ENCODE data around the gene SHOX. TPM values are rescaled to one million over a fixed set of nuclear protein-coding genes. Genes with fewer than 3 reads are reported as not detected.

Gene SHOX
- polyA plus RNA-seq, 1 of the 3 experiments (the other 2 are of a cell fraction), result not detected

GRCh38 chrX:641671-642435 lies 11.3 kb downstream of the SHOX start:
- no peaks in the 10 kb centered on the region for H3K79me2 ChIP-seq (ENCODE audit: insufficient read depth)
- no peaks in the 10 kb centered on the region for H3K9me3 ChIP-seq
- ChIA-PET POLR2A (no interaction called here), CTCF (no interaction called here)
- TF ChIP-seq GATA2 (CRISPR knock-in tag; IDR thresholded peaks at IDR 0.05), result no peak
- TF ChIP-seq RFX5 (IDR thresholded peaks at IDR 0.05; ENCODE audit: low read length), result no peak
- no peak for TF ChIP-seq YY1 (IDR thresholded peaks at IDR 0.05; ENCODE audit: low read depth)
- TF ChIP-seq ELF1 (IDR thresholded peaks at IDR 0.05), result no peak
- TF ChIP-seq MEF2A (IDR thresholded peaks at IDR 0.05; ENCODE audit: borderline replicate concordance, low read depth), result no peak
- WGBS (ENCODE audit: low lambda C conversion rate), result 30% methylated on average over 20 of the region's 37 CpGs
- no peak overlapping the region for H3K9ac ChIP-seq
- no peak overlapping the region for H3K4me2 ChIP-seq
- H3F3A ChIP-seq (replicated peaks; ENCODE audit: insufficient read depth), result no peaks in the 10 kb centered on the region
- H4K20me1 ChIP-seq (ENCODE audit: insufficient read depth), result no peaks in the 10 kb centered on the region
- no peak for DNase-seq
- no peak overlapping the region for H2AFZ ChIP-seq (ENCODE audit: low read depth)
- no peaks in the 10 kb centered on the region for H3K4me1 ChIP-seq (ENCODE audit: control insufficient read depth in 1 of 2, insufficient read depth in 2 of 2, low read depth in 1 of 2, low read length in 1 of 2)
- H3K27ac ChIP-seq (ENCODE audit: low read depth in 2 of 2, low read length in 1 of 2), result no peak overlapping the region
- H3K9me2 ChIP-seq, result no peaks in the 10 kb centered on the region
- no peak overlapping the region for H3K4me3 ChIP-seq (ENCODE audit: low read depth in 2 of 2, low read length in 1 of 2)
- no peaks in the 10 kb centered on the region for H3K36me3 ChIP-seq (replicated peaks in 1 of 2; ENCODE audit: control insufficient read depth in 1 of 2, insufficient read depth in 2 of 2, low read length in 1 of 2)
- peaks cover 54% of the 10 kb centered on the region for H3K27me3 ChIP-seq (ENCODE audit: insufficient read depth)

DNA sequence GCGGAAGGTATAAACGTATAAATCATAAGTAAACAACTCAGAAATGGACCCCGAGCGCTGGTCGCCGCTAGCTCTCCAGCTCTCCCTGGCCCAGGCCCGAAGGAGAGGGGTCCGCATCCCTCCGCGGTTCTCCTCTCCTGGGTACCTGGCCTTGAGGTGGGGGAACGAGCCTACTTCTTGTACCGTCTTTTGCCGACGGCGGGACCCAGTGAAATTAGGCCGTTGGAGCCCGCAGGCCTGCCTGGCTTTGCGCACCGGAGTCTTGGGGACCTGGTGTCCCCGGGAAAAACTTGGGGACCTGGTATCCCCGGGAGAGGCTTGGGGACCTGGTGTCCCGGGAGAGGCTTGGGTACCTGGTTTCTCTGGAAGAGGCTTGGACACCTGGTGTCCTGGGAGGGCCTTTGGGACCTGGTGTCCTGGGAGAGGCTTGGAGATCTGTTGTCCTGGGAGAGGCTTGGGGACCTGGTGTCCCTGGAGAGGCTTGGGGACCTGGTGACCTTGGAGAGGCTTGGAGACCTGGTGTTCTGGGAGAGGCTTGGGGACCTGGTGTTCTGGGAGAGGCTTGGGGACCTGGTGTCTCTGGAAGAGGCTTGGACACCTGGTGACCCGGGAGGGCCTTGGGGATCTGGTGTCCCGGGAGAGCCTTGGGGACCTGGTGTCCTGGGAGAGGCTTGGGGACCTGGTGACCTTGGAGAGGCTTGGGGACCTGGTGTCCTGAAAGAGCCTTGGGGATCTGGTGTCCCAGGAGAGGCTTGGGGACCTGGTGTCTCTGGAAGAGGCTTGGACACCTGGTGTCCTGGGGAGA lies 12.0 kb downstream of the SHOX start:
- Histone ChIP-seq H2AFZ (ENCODE audit: low read depth) (no peak overlapping the region), H3K79me2 (ENCODE audit: insufficient read depth) (no peaks in the 10 kb centered on the region), H3K4me1 (ENCODE audit: control insufficient read depth in 1 of 2, insufficient read depth in 2 of 2, low read depth in 1 of 2, low read length in 1 of 2) (no peaks in the 10 kb centered on the region), H3F3A (replicated peaks; ENCODE audit: insufficient read depth) (no peaks in the 10 kb centered on the region), H3K4me3 (ENCODE audit: low read depth in 2 of 2, low read length in 1 of 2) (no peak overlapping the region), H3K9ac (no peak overlapping the region), H3K27me3 (ENCODE audit: insufficient read depth) (peaks cover 46% of the 10 kb centered on the region), H3K4me2 (no peak overlapping the region), H3K36me3 (replicated peaks in 1 of 2; ENCODE audit: control insufficient read depth in 1 of 2, insufficient read depth in 2 of 2, low read length in 1 of 2) (no peaks in the 10 kb centered on the region), H4K20me1 (ENCODE audit: insufficient read depth) (no peaks in the 10 kb centered on the region), H3K9me2 (no peaks in the 10 kb centered on the region), H3K9me3 (no peaks in the 10 kb centered on the region), H3K27ac (ENCODE audit: low read depth in 2 of 2, low read length in 1 of 2) (no peak overlapping the region)
- DNase-seq, result no peak
- POLR2A ChIA-PET, result no interaction called here
- TF ChIP-seq TCF12 (IDR thresholded peaks at IDR 0.05) (no peak), GATA2 (CRISPR knock-in tag; IDR thresholded peaks at IDR 0.05) (no peak), SIN3A (IDR thresholded peaks at IDR 0.05; ENCODE audit: borderline replicate concordance, low read depth, low read length) (no peak), TEAD4 (IDR thresholded peaks at IDR 0.05; ENCODE audit: borderline replicate concordance, insufficient read depth) (no peak), EP300 (IDR thresholded peaks at IDR 0.05; ENCODE audit: borderline replicate concordance in 1 of 2, low read depth in 1 of 2, low read length in 1 of 2) (no peak), SMC3 (IDR thresholded peaks at IDR 0.05; ENCODE audit: low read depth, low read length) (no peak), RCOR1 (IDR thresholded peaks at IDR 0.05; ENCODE audit: low read length) (no peak), NRF1 (IDR thresholded peaks at IDR 0.05; ENCODE audit: low read depth, low read length) (no peak), CHD2 (IDR thresholded peaks at IDR 0.05; ENCODE audit: low read length, partially characterized antibody) (no peak), RAD21 (IDR thresholded peaks at IDR 0.05; ENCODE audit: low read length) (no peak), MEF2A (IDR thresholded peaks at IDR 0.05; ENCODE audit: borderline replicate concordance, low read depth) (no peak), YY1 (IDR thresholded peaks at IDR 0.05; ENCODE audit: low read depth) (no peak), RXRA (IDR thresholded peaks at IDR 0.05; ENCODE audit: borderline replicate concordance, low read depth) (no peak), JUND (IDR thresholded peaks at IDR 0.05) (no peak), MAX (IDR thresholded peaks at IDR 0.05; ENCODE audit: low read depth) (no peak), NFIC (IDR thresholded peaks at IDR 0.05; ENCODE audit: borderline replicate concordance) (no peak), FOSL2 (IDR thresholded peaks at IDR 0.05; ENCODE audit: borderline replicate concordance, low read depth) (no peak), POLR2AphosphoS5 (IDR thresholded peaks at IDR 0.05; ENCODE audit: low read depth, low read length) (no peak)
- TF ChIP-seq, protein P1, sequence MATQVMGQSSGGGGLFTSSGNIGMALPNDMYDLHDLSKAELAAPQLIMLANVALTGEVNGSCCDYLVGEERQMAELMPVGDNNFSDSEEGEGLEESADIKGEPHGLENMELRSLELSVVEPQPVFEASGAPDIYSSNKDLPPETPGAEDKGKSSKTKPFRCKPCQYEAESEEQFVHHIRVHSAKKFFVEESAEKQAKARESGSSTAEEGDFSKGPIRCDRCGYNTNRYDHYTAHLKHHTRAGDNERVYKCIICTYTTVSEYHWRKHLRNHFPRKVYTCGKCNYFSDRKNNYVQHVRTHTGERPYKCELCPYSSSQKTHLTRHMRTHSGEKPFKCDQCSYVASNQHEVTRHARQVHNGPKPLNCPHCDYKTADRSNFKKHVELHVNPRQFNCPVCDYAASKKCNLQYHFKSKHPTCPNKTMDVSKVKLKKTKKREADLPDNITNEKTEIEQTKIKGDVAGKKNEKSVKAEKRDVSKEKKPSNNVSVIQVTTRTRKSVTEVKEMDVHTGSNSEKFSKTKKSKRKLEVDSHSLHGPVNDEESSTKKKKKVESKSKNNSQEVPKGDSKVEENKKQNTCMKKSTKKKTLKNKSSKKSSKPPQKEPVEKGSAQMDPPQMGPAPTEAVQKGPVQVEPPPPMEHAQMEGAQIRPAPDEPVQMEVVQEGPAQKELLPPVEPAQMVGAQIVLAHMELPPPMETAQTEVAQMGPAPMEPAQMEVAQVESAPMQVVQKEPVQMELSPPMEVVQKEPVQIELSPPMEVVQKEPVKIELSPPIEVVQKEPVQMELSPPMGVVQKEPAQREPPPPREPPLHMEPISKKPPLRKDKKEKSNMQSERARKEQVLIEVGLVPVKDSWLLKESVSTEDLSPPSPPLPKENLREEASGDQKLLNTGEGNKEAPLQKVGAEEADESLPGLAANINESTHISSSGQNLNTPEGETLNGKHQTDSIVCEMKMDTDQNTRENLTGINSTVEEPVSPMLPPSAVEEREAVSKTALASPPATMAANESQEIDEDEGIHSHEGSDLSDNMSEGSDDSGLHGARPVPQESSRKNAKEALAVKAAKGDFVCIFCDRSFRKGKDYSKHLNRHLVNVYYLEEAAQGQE (IDR thresholded peaks at IDR 0.05; ENCODE audit: low read depth, low read length), result no peak
- WGBS (ENCODE audit: low lambda C conversion rate), result 3% methylated on average over 10 of the region's 24 CpGs
- CTCF ChIA-PET, result no interaction called here

Data from SK-N-SH (cell line).